Jurkat, Clone E6-1 (cell line): Measurements from ENCODE around the gene MRS2. TPM values are rescaled to one million over a fixed set of nuclear protein-coding genes. Genes with fewer than 3 reads are reported as not detected.
"Not testable (repeated sequence)": the region's sequence is repeated elsewhere in the genome, so short reads cannot be mapped to it uniquely, and the experiment has no call there.

Experiments
- DNase-seq: peaks from one replicate; pipeline ENCODE4 v3.0.0-alpha.2; 2011; ENCODE audit warnings: low read depth, low spot score
- H3K4me3 ChIP-seq: 2 replicates; pipeline ENCODE4 v1.5.1; 2011; ENCODE audit warnings: mild to moderate bottlenecking, low read length, control low read depth, moderate library complexity
- polyA plus RNA-seq: library from polyadenylated mRNA; unstranded; fragments of >200 nt; gene quantifications from one replicate; pipeline ENCODE4 v1.2.1, GENCODE V29; 2012; ENCODE audit warnings: missing spikeins; ENCODE audit not compliant: insufficient read length, insufficient read depth

MRS2 gene
- 37.5 TPM for polyA plus RNA-seq

GRCh38 chr6:24402697-24403500 lies at the start of gene MRS2:
Gene MRS2 (plus strand): TSS chr6:24402936. CDS start chr6:24403047, 111 bp downstream.
- peak within 1 kb of the TSS; percentile 91 for H3K4me3 ChIP-seq
- peak; percentile 68 for DNase-seq

- DNase-seq = no peak
- no peak overlapping the region for H3K4me3 ChIP-seq
Measured at GRCh38 chr6:24353861-24354260, 48.9 kb upstream of the MRS2 start.

- H3K4me3 ChIP-seq = no peak overlapping the region
- DNase-seq = no peak
Measured at GRCh38 chr6:24355393-24355792, 47.3 kb upstream of the MRS2 start.

- no peak for DNase-seq
- H3K4me3 ChIP-seq = no peak overlapping the region
Measured at GRCh38 chr6:24356310-24356973, 46.3 kb upstream of the MRS2 start.

- DNase-seq = no peak
- H3K4me3 ChIP-seq = no peak within 1 kb of the TSS
Measured at GRCh38 chr6:24357336-24358218, 45.2 kb upstream of the MRS2 start, which contains the start of gene DCDC2. Gene DCDC2 (minus strand): TSS chr6:24358059. CDS start chr6:24357750, 309 bp downstream.

GRCh38 chr6:24358219-24358821 lies 44.4 kb upstream of the MRS2 start:
- no peak overlapping the region for H3K4me3 ChIP-seq
- DNase-seq = no peak

- peak overlapping the region; percentile 46 for H3K4me3 ChIP-seq
- peak; percentile 70 for DNase-seq
Measured at GRCh38 chr6:24359640-24360454, 42.9 kb upstream of the MRS2 start.

- H3K4me3 ChIP-seq, DNase-seq: not testable (repeated sequence)
Measured at GRCh38 chr6:24362363-24362762, 40.4 kb upstream of the MRS2 start.

GRCh38 chr6:24365103-24365633 lies 37.6 kb upstream of the MRS2 start:
- DNase-seq = not testable (repeated sequence)

GRCh38 chr6:24374612-24375011 lies 28.1 kb upstream of the MRS2 start:
- H3K4me3 ChIP-seq = no peak overlapping the region
- no peak for DNase-seq

More at GRCh38 chr6:24365103-24365633, 37.6 kb upstream of the MRS2 start:
- H3K4me3 ChIP-seq = not testable (repeated sequence)

GRCh38 chr6:24376871-24377270 lies 25.9 kb upstream of the MRS2 start:
- DNase-seq = no peak
- H3K4me3 ChIP-seq = no peak overlapping the region

GRCh38 chr6:24378473-24379097 lies 24.2 kb upstream of the MRS2 start:
- DNase-seq = no peak
- no peak overlapping the region for H3K4me3 ChIP-seq

- H3K4me3 ChIP-seq = no peak overlapping the region
Measured at GRCh38 chr6:24381476-24382219, 21.1 kb upstream of the MRS2 start.

GRCh38 chr6:24382220-24382540 lies 20.6 kb upstream of the MRS2 start:
- no peak overlapping the region for H3K4me3 ChIP-seq
- DNase-seq = no peak

More at GRCh38 chr6:24381476-24382219, 21.1 kb upstream of the MRS2 start:
- no peak for DNase-seq

GRCh38 chr6:24382891-24383494 lies 19.7 kb upstream of the MRS2 start:
- DNase-seq, H3K4me3 ChIP-seq: not testable (repeated sequence)

GRCh38 chr6:24384369-24385130 lies 18.2 kb upstream of the MRS2 start:
- H3K4me3 ChIP-seq = not testable (repeated sequence)

More at GRCh38 chr6:24384369-24385130, 18.2 kb upstream of the MRS2 start:
- not testable (repeated sequence) for DNase-seq
